HG02885 (cell line): ENCODE data around the gene IFITM5.
"Not testable (repeated sequence)": the region's sequence is repeated elsewhere in the genome, so short reads cannot be mapped to it uniquely, and the experiment has no call there.

ENCODE experiments used
- ATAC-seq: cut with Tn5 transposase; IDR thresholded peaks from one replicate; pipeline ENCODE4 v1.9.1; 2021; ENCODE audit warnings: mild to moderate bottlenecking; ENCODE audit not compliant: unreplicated experiment, poor library complexity

Gene IFITM5

DNA sequence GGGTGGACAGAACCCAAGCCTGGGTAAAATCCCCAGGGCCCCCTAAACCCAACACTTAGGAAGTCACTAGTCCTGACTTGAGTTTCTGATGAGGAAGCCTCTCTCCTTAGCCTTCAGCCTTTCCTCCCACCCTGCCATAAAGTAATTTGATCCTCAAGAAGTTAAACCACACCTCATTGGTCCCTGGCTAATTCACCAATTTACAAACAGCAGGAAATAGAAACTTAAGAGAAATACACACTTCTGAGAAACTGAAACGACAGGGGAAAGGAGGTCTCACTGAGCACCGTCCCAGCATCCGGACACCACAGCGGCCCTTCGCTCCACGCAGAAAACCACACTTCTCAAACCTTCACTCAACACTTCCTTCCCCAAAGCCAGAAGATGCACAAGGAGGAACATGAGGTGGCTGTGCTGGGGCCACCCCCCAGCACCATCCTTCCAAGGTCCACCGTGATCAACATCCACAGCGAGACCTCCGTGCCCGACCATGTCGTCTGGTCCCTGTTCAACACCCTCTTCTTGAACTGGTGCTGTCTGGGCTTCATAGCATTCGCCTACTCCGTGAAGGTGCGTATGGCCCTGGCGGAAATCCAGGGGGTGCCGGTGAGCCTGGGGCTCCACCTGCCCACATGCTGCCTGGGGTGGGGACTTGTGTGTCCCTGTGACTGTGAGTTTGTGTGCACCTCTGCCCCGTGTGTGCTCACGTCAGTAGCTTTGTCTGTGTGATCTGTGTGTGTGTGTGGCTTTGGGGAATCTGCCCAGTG, 14.6 kb upstream of the IFITM5 start, which contains the start of gene IFITM1:
IFITM1 (plus strand) TSS at position 254 of the 767 bp plus-strand sequence; CDS start at position 385, 131 bp downstream.
- peak; percentile 34 for ATAC-seq

DNA sequence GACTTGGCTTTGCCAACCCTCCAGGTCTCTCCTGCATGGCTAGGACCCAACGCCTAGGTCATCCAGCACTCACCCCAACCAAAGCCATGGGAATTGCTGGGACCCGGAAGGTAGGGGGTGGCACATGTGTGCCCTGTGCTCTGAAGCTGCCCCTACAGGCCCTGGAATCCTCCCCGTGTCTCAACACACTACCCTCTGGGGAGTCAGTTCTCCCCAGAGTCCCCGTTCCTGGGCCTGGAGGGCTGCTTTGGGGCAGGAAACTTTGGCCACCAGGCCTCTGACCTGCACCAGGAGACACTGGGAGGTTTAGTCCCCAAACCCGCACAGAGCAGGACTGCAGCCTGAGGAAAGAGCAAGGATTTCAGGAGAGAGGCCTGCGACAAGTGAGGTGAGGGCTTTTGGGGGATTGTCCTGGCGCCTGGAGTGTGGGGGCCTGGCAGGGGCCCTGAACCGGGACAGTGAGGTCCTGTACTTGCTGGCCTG, 14.0 kb upstream of the IFITM5 start:
- ATAC-seq = no peak

DNA sequence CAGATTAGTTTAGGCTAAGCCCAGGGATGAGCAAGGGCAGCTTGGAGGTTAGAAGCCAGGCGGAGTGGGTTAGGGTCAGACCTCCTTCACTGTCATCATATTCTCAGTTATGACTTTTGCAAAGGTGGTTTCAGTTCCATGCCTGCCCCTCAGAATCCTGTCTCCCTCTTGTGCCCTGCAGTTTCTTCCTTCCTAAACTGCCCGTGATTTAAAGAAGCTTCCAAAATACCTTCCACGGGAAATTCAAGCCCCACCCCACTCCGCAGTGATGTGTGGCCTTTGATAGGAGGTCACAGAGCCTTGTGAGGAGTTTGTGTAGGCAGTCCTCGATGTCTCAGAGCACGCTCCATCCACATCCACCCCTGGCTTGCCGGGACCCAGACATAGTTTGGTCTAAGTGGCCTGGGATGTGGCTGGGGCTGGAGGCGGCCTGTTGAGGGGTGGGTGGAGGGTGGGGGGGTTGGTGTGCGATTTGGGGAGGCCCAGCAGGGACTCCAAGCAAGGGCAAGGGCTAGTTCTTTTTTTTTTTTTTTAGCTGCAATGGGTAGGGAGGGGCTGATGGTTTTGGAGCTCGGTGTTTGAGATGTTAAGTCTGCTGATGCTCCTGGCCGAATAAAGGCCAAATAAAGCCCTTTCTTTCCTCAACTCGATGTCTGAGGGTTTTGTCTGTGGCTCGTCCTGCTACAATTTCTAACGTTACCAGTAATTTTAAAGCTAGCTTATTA, 12.9 kb upstream of the IFITM5 start:
- no peak for ATAC-seq

DNA sequence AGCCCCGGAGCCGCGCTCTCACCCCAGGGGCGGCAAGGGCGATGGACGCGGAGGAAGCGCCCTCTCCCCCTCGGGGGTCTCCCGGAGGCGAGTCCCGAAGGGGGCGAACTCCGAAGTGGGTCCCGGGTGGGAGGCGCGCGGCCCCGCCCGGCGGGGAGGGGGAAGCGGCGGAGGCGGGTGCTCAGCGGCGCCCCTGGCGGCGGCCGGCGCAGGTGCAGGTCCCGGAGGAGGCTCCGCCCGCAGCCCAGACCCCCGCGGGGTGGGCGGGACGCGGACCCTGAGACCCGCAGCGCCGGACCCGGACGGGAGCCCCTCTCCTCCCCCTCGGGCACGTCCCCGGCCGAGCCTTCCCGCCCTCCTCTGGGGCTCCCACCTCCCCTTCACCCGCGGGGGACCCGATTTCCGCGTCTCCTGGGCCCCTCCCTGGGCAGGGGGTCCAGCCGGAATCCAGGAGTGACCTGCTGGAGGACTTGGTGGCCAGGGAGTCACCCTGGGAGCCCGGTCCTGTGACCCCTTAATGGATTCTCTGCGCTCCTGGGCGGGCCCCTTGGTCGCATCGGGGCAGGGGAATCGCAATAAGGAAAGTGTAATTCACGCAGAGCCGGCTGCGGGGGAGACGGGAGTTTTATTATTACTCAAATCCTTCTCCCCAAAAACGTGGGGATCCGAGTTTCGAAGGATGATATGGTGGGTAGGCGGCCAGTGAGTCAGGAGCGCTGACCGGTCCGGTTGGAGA, 11.9 kb upstream of the IFITM5 start:
- ATAC-seq = peak; percentile 46

DNA sequence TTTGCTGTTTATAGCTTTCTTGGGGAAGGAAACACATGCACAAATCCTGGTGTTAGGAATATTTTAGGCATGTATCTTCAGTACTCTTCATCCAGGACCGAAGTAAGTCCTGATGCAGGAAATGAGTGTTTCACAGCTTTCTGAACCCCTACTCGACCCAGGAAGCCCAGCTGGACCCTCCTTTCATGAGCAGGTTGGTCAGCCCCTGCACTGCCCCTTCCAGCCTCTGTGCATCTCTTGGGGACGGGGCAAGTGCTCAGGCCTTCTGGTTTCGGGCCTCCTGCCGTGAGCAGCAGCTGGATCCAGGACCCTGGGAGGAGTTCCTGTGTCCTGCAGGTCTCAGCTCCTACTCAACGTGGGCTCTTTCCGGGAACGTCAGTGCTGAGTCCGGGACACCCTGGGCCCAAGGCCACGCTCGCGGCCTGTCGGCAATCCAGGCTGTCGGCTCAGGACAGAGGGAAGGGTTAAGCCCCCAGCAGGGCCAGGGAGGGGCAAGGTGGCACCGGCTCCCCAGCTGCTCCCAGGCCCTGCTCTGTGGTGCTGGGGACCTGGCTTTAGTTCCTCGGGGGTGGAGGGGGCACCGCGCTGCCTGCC, 10.8 kb upstream of the IFITM5 start:
- ATAC-seq = not testable (repeated sequence)

DNA sequence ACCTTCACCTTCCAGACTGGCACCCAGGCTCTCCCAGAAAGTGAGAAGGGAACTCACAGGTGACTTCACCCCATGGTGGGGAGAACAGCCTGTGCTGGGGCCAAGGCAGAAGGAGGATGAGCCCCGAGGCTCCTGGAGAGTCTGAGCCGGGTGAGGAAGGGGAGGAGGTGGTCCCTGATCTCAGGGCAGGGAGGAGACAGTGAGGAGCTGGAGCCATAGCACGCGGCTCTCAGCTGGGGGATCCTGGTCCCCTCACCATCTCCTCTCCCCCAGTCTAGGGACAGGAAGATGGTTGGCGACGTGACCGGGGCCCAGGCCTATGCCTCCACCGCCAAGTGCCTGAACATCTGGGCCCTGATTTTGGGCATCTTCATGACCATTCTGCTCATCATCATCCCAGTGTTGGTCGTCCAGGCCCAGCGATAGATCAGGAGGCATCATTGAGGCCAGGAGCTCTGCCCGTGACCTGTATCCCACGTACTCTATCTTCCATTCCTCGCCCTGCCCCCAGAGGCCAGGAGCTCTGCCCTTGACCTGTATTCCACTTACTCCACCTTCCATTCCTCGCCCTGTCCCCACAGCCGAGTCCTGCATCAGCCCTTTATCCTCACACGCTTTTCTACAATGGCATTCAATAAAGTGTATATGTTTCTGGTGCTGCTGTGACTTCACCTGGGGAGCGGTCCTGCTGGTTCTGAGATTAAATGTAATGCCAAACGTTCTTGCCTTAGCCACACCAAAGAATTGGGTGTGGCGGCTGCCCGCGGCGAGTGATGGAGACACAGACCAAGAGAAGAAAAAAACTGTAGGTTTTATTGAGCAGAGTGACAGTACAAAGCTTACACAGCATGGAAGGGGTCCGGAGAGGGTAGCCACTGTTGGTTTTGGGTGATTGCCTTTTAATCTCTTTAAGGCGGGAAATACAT, 9.7 kb upstream of the IFITM5 start:
- not testable (repeated sequence) for ATAC-seq

DNA sequence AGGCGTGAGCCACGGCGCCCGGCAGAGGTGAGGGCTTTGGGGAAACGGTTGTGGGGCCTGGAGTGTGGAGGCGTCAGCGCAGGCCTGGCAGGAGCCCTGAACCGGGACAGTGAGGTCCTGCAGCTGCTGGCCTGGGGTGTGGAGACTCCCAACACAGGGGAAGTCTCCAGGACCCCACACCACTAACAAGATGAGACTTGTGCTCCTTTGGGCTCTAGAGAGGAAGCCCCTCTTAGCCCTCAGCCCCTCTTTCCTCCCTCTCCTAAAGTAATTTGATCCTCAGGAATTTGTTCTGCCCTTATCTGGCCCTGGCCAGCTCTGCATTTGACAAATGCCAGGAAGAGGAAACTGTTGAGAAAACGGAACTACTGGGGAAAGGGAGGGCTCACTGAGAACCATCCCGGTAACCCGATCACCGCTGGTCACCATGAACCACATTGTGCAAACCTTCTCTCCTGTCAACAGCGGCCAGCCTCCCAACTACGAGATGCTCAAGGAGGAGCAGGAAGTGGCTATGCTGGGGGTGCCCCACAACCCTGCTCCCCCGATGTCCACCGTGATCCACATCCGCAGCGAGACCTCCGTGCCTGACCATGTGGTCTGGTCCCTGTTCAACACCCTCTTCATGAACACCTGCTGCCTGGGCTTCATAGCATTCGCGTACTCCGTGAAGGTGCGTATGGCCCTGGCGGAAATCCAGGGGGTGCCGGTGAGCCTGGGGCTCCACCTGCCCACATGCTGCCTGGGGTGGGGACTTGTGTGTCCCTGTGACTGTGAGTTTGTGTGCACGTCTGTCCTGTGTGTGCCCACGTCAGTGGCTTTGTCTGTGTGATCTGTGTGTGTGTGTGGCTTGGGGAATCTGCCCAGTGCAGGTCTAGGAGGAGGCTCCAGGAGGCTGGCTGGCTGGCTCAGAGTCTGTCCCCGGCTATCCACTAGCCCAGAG, 8.7 kb upstream of the IFITM5 start, which contains the start of gene IFITM2:
IFITM2 (plus strand) TSS at position 51 of the 943 bp plus-strand sequence; CDS start at position 428, 377 bp downstream.
- not testable (repeated sequence) for ATAC-seq

DNA sequence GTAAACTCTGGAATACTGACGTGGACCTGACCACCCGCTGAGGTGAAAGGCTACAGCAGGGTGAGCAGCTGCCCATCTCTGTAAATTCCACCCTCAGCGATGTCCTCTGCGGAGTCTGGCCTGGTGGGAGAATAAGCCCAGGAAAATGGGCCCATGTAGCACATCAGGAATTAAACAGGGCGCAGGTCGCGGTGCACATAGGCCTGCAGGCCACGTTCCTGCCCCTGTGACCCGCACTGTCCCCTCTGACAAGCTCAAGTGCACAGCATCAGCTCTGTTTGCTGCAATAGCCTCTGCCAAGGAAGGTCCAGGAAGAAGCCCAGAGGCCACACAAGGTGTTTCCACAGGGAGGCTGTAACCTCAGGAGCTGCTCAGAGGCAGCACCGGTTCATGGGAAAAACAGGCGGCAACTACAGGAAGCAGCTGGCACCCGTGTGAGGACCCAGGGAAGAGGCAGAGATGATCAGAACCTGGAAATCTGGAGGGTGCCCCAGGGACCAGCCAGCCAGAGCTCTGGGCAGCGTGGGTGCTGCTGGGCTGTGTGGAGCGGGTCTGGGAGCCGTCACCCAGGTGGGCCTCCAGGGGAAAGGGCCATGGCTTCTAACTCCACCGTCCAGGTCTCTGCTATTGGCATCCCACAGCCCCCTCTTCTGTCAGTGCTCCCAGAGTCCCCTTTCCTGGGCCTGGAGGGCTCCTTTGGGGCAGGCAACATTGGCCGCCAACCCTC, 7.5 kb upstream of the IFITM5 start:
- ATAC-seq = no peak

DNA sequence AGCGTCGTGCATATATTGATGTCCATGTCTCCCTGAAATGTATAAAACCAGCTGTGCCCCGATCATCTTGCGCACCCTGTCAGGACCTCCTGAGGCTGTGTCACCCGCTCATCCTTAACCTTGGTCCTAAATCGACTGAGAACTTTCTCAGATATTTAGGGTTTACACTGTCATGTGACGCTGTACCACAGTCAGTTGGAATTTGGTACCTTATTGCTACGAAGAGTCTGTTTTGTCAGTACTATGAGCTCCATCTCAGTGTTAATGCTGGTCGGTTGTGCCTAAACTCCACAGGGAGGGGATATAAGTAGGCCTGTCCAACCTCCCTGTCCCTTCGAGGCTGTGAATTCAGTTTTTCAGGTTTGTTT, 6.5 kb upstream of the IFITM5 start:
- ATAC-seq = no peak

DNA sequence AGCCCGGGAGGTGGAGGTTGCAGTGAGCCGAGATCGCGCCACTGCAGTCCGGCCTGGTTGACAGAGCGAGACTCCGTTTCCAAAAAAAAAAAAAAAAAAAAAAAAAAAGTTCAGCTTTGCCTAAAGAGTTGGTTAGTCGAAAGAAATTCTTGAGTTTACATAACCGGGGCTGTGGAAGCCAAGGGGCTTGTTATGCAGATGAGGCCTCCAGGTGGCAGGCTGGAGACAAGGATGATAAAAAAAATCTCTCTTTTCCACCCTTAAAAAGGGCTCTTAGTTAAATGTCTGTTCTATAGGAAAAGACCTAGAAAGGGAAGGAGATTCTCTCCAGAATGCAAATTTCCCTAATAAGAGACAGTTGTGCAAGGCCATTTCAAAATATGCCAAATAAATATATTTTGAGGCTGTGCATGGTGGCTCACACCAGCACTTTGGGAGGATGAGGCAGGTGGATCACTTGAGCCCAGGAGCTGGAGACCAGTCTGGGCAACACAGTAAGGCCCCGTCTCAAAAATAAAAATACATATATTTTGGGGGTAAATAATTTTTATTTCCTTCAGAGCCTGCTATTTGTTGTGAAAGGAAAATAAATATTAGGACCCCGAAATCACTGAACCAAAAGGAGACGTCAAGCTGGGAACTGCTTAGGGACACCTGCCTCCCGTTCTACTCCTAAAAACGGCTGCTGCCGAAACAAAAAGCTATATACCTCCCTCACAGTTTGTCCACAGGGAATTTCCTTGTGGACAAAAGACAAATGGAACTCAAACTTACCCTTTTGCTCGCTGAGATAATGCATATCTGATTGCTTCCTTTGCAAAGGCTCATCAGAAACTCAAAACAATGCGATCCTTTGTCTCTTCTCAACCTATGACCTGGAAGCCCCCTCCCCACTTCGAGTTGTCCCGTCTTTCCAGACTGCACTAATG, 5.9 kb upstream of the IFITM5 start:
- no peak for ATAC-seq

DNA sequence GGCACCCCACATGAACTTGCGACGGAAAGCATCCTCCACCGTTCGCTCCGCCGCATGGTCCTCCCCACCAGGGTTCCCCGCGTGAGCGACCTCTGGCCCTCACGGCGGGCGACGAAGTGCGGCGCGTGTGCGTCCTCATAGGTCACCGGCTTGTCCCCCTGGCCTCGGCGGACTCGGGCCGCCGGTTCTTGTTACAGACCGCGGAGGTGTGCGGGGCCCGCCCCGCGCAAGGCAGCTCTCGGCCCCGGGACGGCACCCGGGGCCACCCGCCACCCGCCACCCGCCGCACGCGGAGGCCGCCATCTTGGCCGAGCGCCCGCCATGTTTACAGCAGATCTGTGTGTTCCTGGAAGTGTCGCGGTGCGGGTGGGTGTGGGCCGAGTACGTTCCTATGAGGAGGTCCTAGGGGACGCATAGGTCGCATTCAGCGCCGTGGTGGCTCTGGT, 4.8 kb upstream of the IFITM5 start:
- no peak for ATAC-seq

DNA sequence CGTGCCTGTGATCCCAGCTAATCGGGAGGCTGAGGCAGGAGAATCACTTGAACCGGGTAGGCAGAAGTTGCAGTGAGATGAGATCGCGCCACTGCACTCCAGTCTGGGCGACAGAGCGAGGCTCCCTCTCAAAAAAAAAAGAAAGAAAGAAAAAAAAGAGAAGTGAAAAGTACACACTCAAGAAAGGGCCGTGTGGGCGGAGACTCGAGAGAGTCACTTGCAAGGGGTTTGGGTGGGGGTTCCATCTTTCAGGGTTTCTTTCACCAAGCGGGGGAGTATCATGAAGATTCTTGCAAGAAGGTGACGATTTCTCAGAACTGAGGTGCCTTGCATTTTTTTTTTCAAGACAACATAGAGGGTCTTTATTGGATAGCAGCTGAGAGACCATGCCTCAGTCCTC, 4.0 kb upstream of the IFITM5 start:
- ATAC-seq = no peak

DNA sequence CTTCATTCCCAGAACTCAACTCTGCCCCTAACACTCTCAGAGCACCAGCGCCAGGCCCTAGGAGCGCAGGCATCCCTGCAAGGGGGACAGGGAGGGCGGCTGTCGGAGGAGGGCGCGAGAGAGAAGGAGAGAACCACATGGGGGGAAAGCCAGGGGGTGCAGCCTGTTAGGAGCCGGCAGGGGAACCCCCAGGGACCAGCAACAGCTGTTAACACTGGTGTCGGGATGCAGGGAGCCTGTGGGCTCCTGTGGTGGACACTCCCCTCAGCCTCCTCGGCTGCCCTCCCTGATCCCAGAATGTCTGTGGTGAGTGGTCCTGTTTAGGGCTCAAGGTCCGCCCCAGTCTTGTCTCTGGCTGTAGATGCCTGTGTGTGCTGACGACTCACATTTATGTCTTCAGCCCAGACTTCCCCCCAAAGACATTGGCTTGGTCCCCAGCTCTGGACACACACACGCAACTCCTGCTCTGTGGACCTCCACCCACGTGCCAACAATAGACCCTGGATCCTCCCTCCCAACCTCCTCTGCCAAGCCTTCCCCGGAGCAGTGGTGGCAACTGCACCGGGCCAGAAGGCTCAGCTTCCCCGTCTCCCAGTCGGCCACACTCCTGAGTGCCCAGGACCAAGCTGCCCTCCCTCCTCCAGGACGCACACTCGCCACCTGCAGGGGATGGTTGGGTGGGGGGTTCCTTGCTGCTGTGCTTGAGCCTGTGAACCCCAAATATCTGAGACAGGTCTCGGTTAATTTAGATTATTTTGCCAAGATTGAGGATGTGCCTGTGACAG, 817 bp upstream of the IFITM5 start:
- no peak for ATAC-seq

DNA sequence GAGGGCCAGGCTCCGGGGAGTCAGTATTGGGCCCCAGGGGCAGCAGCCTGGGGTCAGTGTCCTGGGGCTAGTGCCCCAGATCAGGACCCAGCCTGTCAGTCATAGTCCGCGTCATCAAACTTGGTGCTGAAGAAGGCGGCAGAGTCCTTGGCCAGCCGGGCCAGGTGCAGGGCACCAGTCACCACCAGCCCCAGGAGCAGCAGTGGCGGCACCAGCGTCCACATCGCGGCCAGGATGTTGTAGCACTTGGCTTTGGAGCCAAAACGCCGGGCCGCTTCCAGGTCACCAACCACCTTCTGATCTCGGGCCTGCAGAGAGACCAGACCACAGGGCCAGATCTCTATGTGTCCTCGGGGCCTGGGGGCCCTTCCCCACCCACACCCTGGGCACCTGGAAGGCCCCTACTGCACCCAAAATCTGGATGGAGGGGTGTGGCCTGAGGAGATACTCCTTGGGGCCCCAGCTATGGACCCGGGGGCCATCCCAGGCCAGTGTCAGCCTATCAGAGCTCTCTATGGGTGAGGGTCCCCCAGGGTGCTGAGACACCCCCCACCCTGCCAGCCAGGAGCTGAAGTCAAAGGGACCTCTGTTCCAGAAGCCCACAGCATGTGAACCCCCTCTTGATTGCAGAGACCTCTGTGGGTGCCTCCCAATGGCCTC, 790 bp downstream of the IFITM5 start:
- ATAC-seq = no peak
